Thoracic aorta (tissue), 2 donors: ENCODE results near the gene STRIP1. TPM values are rescaled to one million over a fixed set of nuclear protein-coding genes. Genes with fewer than 3 reads are reported as not detected.
"Not testable (repeated sequence)": the region's sequence is repeated elsewhere in the genome, so short reads cannot be mapped to it uniquely, and the experiment has no call there.

ENCODE experiments used
- ATAC-seq: fragments of 150-250 bp; one replicate; pipeline ENCODE4 v1.8.0; 2017; ENCODE audit warnings: low read depth; ENCODE audit not compliant: insufficient number of reproducible peaks, low FRiP score
- DNase-seq: peaks from one replicate; pipeline ENCODE4 v3.0.0-alpha.2; 2020; ENCODE audit warnings: low spot score
- H3K27ac ChIP-seq, 2 donors: fragments of 200-600 bp; sonication (generic); 1 replicate in 1 of 2; 2 replicates in 1 of 2; pipeline ENCODE4 v1.5.1; 2016; ENCODE audit warnings: mild to moderate bottlenecking in 2 of 2, moderate library complexity in 2 of 2
- H3K27me3 ChIP-seq: fragments of 200-600 bp; sonication (generic); replicated peaks from 2 replicates; pipeline ENCODE4 v1.6.0; 2016; ENCODE audit warnings: mild to moderate bottlenecking; ENCODE audit not compliant: insufficient read depth
- H3K36me3 ChIP-seq: fragments of 200-600 bp; sonication (generic); one replicate; pipeline ENCODE4 v1.5.1; 2016
- H3K4me1 ChIP-seq, 2 donors: fragments of 200-600 bp; sonication (generic); 1 replicate in 1 of 2; 2 replicates in 1 of 2; pipeline versions ENCODE4 v1.5.1 to v1.6.0; 2016; ENCODE audit warnings: low read depth in 2 of 2, mild to moderate bottlenecking in 1 of 2; ENCODE audit not compliant: control insufficient read depth in 1 of 2
- H3K4me3 ChIP-seq: fragments of 200-600 bp; sonication (generic); 2 replicates; pipeline ENCODE4 v1.5.1; 2016; ENCODE audit warnings: mild to moderate bottlenecking
- H3K9me3 ChIP-seq: fragments of 200-600 bp; sonication (generic); 2 replicates; pipeline ENCODE4 v1.5.1; 2016
- CTCF ChIP-seq: fragments of 200-600 bp; sonication (generic); IDR thresholded peaks from one replicate; pipeline ENCODE4 v1.5.1; 2019; ENCODE audit warnings: antibody characterized with exemption
- total RNA-seq, 2 donors: library from RNA; depleted of rRNA; stranded (reverse); fragments of >200 nt; gene quantifications; one replicate each; pipeline versions ENCODE4 v1.1.0 to v1.2.3, GENCODE V29; 2016

The STRIP1 gene
- total RNA-seq, 2 donors from 2014 or later: 38.4 to 61.6 TPM

- H3K27me3 ChIP-seq: peaks cover 23% of the 10 kb centered on the region
- H3K36me3 ChIP-seq: no peaks in the 10 kb centered on the region
- TF ChIP-seq CTCF: no peak
- H3K4me1 ChIP-seq: peaks cover 8 to 16% of the 10 kb centered on the region in 2 donors
- H3K27ac ChIP-seq: peak overlapping the region in 1 of 2 donors; percentile 28
- H3K4me3 ChIP-seq: peak overlapping the region; percentile 51
- DNase-seq (no peak), ATAC-seq (no peak)
- H3K9me3 ChIP-seq: no peaks in the 10 kb centered on the region
Observed at GRCh38 chr1:110069404-110070281, 35.2 kb downstream of the STRIP1 start.

- H3K27me3 ChIP-seq: peaks cover 23% of the 10 kb centered on the region
- no peak for ATAC-seq
- no peaks in the 10 kb centered on the region for H3K36me3 ChIP-seq
- peaks cover 8 to 16% of the 10 kb centered on the region in 2 donors for H3K4me1 ChIP-seq
- peak overlapping the region; percentile 42 for H3K4me3 ChIP-seq
- no peak for DNase-seq
- no peak for TF ChIP-seq CTCF
- H3K27ac ChIP-seq: no peak overlapping the region
- no peaks in the 10 kb centered on the region for H3K9me3 ChIP-seq
Observed at GRCh38 chr1:110070282-110070669, 35.9 kb downstream of the STRIP1 start.

- H3K4me1 ChIP-seq: peaks cover 8 to 16% of the 10 kb centered on the region in 2 donors
- H3K4me3 ChIP-seq: peak within 1 kb of the TSS; percentile 42
- H3K36me3 ChIP-seq: no peaks in the 10 kb centered on the region
- H3K27me3 ChIP-seq: peaks cover 23% of the 10 kb centered on the region
- TF ChIP-seq CTCF: no peak
- H3K9me3 ChIP-seq: no peaks in the 10 kb centered on the region
- no peak for ATAC-seq
- H3K27ac ChIP-seq: peak within 1 kb of the TSS in 1 of 2 donors; percentile 28
- no peak for DNase-seq
Observed at GRCh38 chr1:110070671-110071242, 36.3 kb downstream of the STRIP1 start, which contains the start of gene ALX3. Gene ALX3, minus strand, starts transcription at chr1:110070672. Its CDS starts 60 bp downstream, at chr1:110070612.

GRCh38 chr1:110074166-110074565 lies 39.7 kb downstream of the STRIP1 start:
- Histone ChIP-seq H3K27me3 (peaks cover 7% of the 10 kb centered on the region), H3K4me1 (peaks cover 7% of the 10 kb centered on the region in 2 donors), H3K27ac (no peak overlapping the region), H3K4me3 (no peak overlapping the region), H3K9me3 (no peaks in the 10 kb centered on the region), H3K36me3 (no peaks in the 10 kb centered on the region)
- DNase-seq (no peak), ATAC-seq (no peak)
- no peak for TF ChIP-seq CTCF

GRCh38 chr1:110076789-110077500 lies 42.5 kb downstream of the STRIP1 start:
- TF ChIP-seq CTCF: no peak
- no peak for DNase-seq
- Histone ChIP-seq H3K27ac (no peak overlapping the region), H3K4me1 (no peaks in the 10 kb centered on the region), H3K27me3 (no peaks in the 10 kb centered on the region), H3K4me3 (no peak overlapping the region), H3K36me3 (no peaks in the 10 kb centered on the region), H3K9me3 (no peaks in the 10 kb centered on the region)
- no peak for ATAC-seq

- DNase-seq, H3K9me3 ChIP-seq, H3K27me3 ChIP-seq, H3K4me3 ChIP-seq, H3K36me3 ChIP-seq, ATAC-seq, H3K27ac ChIP-seq: not testable (repeated sequence)
- peaks cover 0 to 11% of the 10 kb centered on the region in 2 donors for H3K4me1 ChIP-seq
Observed at GRCh38 chr1:110079995-110080394, 45.6 kb downstream of the STRIP1 start.
